HK-2 (cell line): Measurements from ENCODE around the gene ZSCAN25.
"Not testable (repeated sequence)": the region's sequence is repeated elsewhere in the genome, so short reads cannot be mapped to it uniquely, and the experiment has no call there.

Source experiments
- DNase-seq: peaks from one replicate; pipeline ENCODE4 v3.0.0-alpha.2; 2018; ENCODE audit not compliant: unreplicated experiment

Gene ZSCAN25

GRCh38 chr7:99617192-99617781, 541 bp downstream of the ZSCAN25 start:
- no peak for DNase-seq

GRCh38 chr7:99618726-99619125, 2.0 kb downstream of the ZSCAN25 start:
- no peak for DNase-seq

- DNase-seq: no peak
These were observed 2.9 kb downstream of the ZSCAN25 start for GRCh38 chr7:99619571-99620130.

- no peak for DNase-seq
These were observed 4.5 kb downstream of the ZSCAN25 start for GRCh38 chr7:99621271-99621670.

GRCh38 chr7:99622596-99622995, 5.8 kb downstream of the ZSCAN25 start:
- DNase-seq: no peak

GRCh38 chr7:99623091-99623693, 6.4 kb downstream of the ZSCAN25 start:
- no peak for DNase-seq

GRCh38 chr7:99623702-99624447, 7.1 kb downstream of the ZSCAN25 start:
- no peak for DNase-seq

- no peak for DNase-seq
These were observed 7.7 kb downstream of the ZSCAN25 start for GRCh38 chr7:99624484-99624883.

- DNase-seq: no peak
These were observed 8.6 kb downstream of the ZSCAN25 start for GRCh38 chr7:99625321-99625720.

GRCh38 chr7:99625961-99626360, 9.2 kb downstream of the ZSCAN25 start:
- DNase-seq: no peak

GRCh38 chr7:99626661-99627060, 9.9 kb downstream of the ZSCAN25 start:
- no peak for DNase-seq

GRCh38 chr7:99627513-99627912, 10.8 kb downstream of the ZSCAN25 start:
- no peak for DNase-seq

GRCh38 chr7:99628471-99629465, 12.0 kb downstream of the ZSCAN25 start:
- DNase-seq: no peak

- DNase-seq: no peak
These were observed 12.9 kb downstream of the ZSCAN25 start for GRCh38 chr7:99629643-99630042.

GRCh38 chr7:99631295-99632109, 14.8 kb downstream of the ZSCAN25 start:
- DNase-seq: peak; percentile 44

GRCh38 chr7:99637414-99637813, 20.7 kb downstream of the ZSCAN25 start:
- DNase-seq: not testable (repeated sequence)

- no peak for DNase-seq
These were observed 22.0 kb downstream of the ZSCAN25 start for GRCh38 chr7:99638731-99639130.

GRCh38 chr7:99639267-99639666, 22.5 kb downstream of the ZSCAN25 start:
- DNase-seq: no peak

GRCh38 chr7:99642027-99642426, 25.3 kb downstream of the ZSCAN25 start:
- no peak for DNase-seq

GRCh38 chr7:99643464-99643863, 26.7 kb downstream of the ZSCAN25 start:
- DNase-seq: no peak

GRCh38 chr7:99644431-99644830, 27.7 kb downstream of the ZSCAN25 start:
- no peak for DNase-seq
